ENCODE measurements around the gene CRYBB2.
"Not testable (repeated sequence)": the region's sequence is repeated elsewhere in the genome, so short reads cannot be mapped to it uniquely, and the experiment has no call there.

The CRYBB2 gene

GRCh38 chr22:25267567-25267966 lies 48.1 kb downstream of the CRYBB2 start:
- WGBS (ENCODE audit: insufficient coverage) = 92% methylated on average over 3 of the region's 4 CpGs

GRCh38 chr22:25268902-25269301 lies 49.5 kb downstream of the CRYBB2 start:
- H3K36me3 ChIP-seq (ENCODE audit: control insufficient read depth in 4 of 4, insufficient read depth in 4 of 4, low read length in 3 of 4); H3K4me1 ChIP-seq (ENCODE audit: control extremely low read depth in 1 of 4, control insufficient read depth in 4 of 4, insufficient read depth in 4 of 4, low read length in 3 of 4); POLR2A ChIA-PET; CTCF ChIA-PET; DNase-seq; H3K27me3 ChIP-seq (replicated peaks in 2 of 5; ENCODE audit: control insufficient read depth in 4 of 5, insufficient read depth in 5 of 5, low read length in 4 of 5); H3K4me3 ChIP-seq (ENCODE audit: control insufficient read depth in 1 of 7, extremely low read depth in 1 of 7, insufficient read depth in 4 of 7, low read depth in 2 of 7, low read length in 6 of 7); H3K27ac ChIP-seq (ENCODE audit: insufficient read depth in 1 of 2, low read depth in 1 of 2, low read length in 2 of 2, poor library complexity in 1 of 2, severe bottlenecking in 2 of 2): not testable (repeated sequence)
- no CpG with 5 or more reads among the region's 1 CpG for WGBS (ENCODE audit: insufficient coverage)
- peaks cover 0 to 12% (median 5%) of the 10 kb centered on the region in 5 experiments for H3K9me3 ChIP-seq (ENCODE audit: control extremely low read depth in 1 of 5, control insufficient read depth in 4 of 5, insufficient read depth in 2 of 5, low read depth in 1 of 5, low read length in 4 of 5)

More at GRCh38 chr22:25267567-25267966, 48.1 kb downstream of the CRYBB2 start:
- H3K36me3 ChIP-seq (ENCODE audit: control insufficient read depth in 4 of 4, insufficient read depth in 4 of 4, low read length in 3 of 4); H3K4me1 ChIP-seq (ENCODE audit: control extremely low read depth in 1 of 4, control insufficient read depth in 4 of 4, insufficient read depth in 4 of 4, low read length in 3 of 4); CTCF ChIA-PET; POLR2A ChIA-PET; H3K27ac ChIP-seq (ENCODE audit: insufficient read depth in 1 of 2, low read depth in 1 of 2, low read length in 2 of 2, poor library complexity in 1 of 2, severe bottlenecking in 2 of 2); H3K27me3 ChIP-seq (replicated peaks in 2 of 5; ENCODE audit: control insufficient read depth in 4 of 5, insufficient read depth in 5 of 5, low read length in 4 of 5); H3K4me3 ChIP-seq (ENCODE audit: control insufficient read depth in 1 of 7, extremely low read depth in 1 of 7, insufficient read depth in 4 of 7, low read depth in 2 of 7, low read length in 6 of 7); DNase-seq: not testable (repeated sequence)
- peaks cover 0 to 12% (median 5%) of the 10 kb centered on the region in 5 experiments for H3K9me3 ChIP-seq (ENCODE audit: control extremely low read depth in 1 of 5, control insufficient read depth in 4 of 5, insufficient read depth in 2 of 5, low read depth in 1 of 5, low read length in 4 of 5)

- POLR2A ChIA-PET; H3K27ac ChIP-seq (ENCODE audit: insufficient read depth in 1 of 2, low read depth in 1 of 2, low read length in 2 of 2, poor library complexity in 1 of 2, severe bottlenecking in 2 of 2); H3K4me1 ChIP-seq (ENCODE audit: control extremely low read depth in 1 of 4, control insufficient read depth in 4 of 4, insufficient read depth in 4 of 4, low read length in 3 of 4); H3K4me3 ChIP-seq (ENCODE audit: control insufficient read depth in 1 of 7, extremely low read depth in 1 of 7, insufficient read depth in 4 of 7, low read depth in 2 of 7, low read length in 6 of 7); DNase-seq; H3K27me3 ChIP-seq (replicated peaks in 2 of 5; ENCODE audit: control insufficient read depth in 4 of 5, insufficient read depth in 5 of 5, low read length in 4 of 5); H3K36me3 ChIP-seq (ENCODE audit: control insufficient read depth in 4 of 4, insufficient read depth in 4 of 4, low read length in 3 of 4); CTCF ChIA-PET: not testable (repeated sequence)
- peaks cover 0 to 11% (median 5%) of the 10 kb centered on the region in 5 experiments for H3K9me3 ChIP-seq (ENCODE audit: control extremely low read depth in 1 of 5, control insufficient read depth in 4 of 5, insufficient read depth in 2 of 5, low read depth in 1 of 5, low read length in 4 of 5)
- no CpG with 5 or more reads among the region's 2 CpGs for WGBS (ENCODE audit: insufficient coverage)
Observed at GRCh38 chr22:25270061-25270460, 50.6 kb downstream of the CRYBB2 start.

- H3K36me3 ChIP-seq (ENCODE audit: control insufficient read depth in 4 of 4, insufficient read depth in 4 of 4, low read length in 3 of 4); H3K4me1 ChIP-seq (ENCODE audit: control extremely low read depth in 1 of 4, control insufficient read depth in 4 of 4, insufficient read depth in 4 of 4, low read length in 3 of 4); POLR2A ChIA-PET; DNase-seq; H3K4me3 ChIP-seq (ENCODE audit: control insufficient read depth in 1 of 7, extremely low read depth in 1 of 7, insufficient read depth in 4 of 7, low read depth in 2 of 7, low read length in 6 of 7); H3K9me3 ChIP-seq (ENCODE audit: control extremely low read depth in 1 of 5, control insufficient read depth in 4 of 5, insufficient read depth in 2 of 5, low read depth in 1 of 5, low read length in 4 of 5); CTCF ChIA-PET; H3K27me3 ChIP-seq (replicated peaks in 2 of 5; ENCODE audit: control insufficient read depth in 4 of 5, insufficient read depth in 5 of 5, low read length in 4 of 5); H3K27ac ChIP-seq (ENCODE audit: insufficient read depth in 1 of 2, low read depth in 1 of 2, low read length in 2 of 2, poor library complexity in 1 of 2, severe bottlenecking in 2 of 2): not testable (repeated sequence)
- 80% methylated on average over 1 of the region's 4 CpGs for WGBS (ENCODE audit: insufficient coverage)
Observed at GRCh38 chr22:25273231-25273630, 53.8 kb downstream of the CRYBB2 start.

- H3K4me1 ChIP-seq (ENCODE audit: control extremely low read depth in 1 of 4, control insufficient read depth in 4 of 4, insufficient read depth in 4 of 4, low read length in 3 of 4); POLR2A ChIA-PET: not testable (repeated sequence)
Observed at GRCh38 chr22:25273928-25274327, 54.5 kb downstream of the CRYBB2 start.

GRCh38 chr22:25280118-25280517 lies 60.7 kb downstream of the CRYBB2 start:
- CTCF ChIA-PET; H3K27ac ChIP-seq (ENCODE audit: insufficient read depth in 1 of 2, low read depth in 1 of 2, low read length in 2 of 2, poor library complexity in 1 of 2, severe bottlenecking in 2 of 2); H3K36me3 ChIP-seq (ENCODE audit: control insufficient read depth in 4 of 4, insufficient read depth in 4 of 4, low read length in 3 of 4); POLR2A ChIA-PET; H3K9me3 ChIP-seq (ENCODE audit: control extremely low read depth in 1 of 5, control insufficient read depth in 4 of 5, insufficient read depth in 2 of 5, low read depth in 1 of 5, low read length in 4 of 5); H3K4me3 ChIP-seq (ENCODE audit: control insufficient read depth in 1 of 7, extremely low read depth in 1 of 7, insufficient read depth in 4 of 7, low read depth in 2 of 7, low read length in 6 of 7); DNase-seq: not testable (repeated sequence)
- WGBS (ENCODE audit: insufficient coverage) = no CpG with 5 or more reads among the region's 2 CpGs
- peaks cover 0 to 14% (median 9%) of the 10 kb centered on the region in 4 experiments for H3K4me1 ChIP-seq (ENCODE audit: control extremely low read depth in 1 of 4, control insufficient read depth in 4 of 4, insufficient read depth in 4 of 4, low read length in 3 of 4)
- H3K27me3 ChIP-seq (replicated peaks in 2 of 5; ENCODE audit: control insufficient read depth in 4 of 5, insufficient read depth in 5 of 5, low read length in 4 of 5) = peaks cover 13 to 62% (median 27%) of the 10 kb centered on the region in 5 experiments

More at GRCh38 chr22:25273928-25274327, 54.5 kb downstream of the CRYBB2 start:
- H3K27ac ChIP-seq (ENCODE audit: insufficient read depth in 1 of 2, low read depth in 1 of 2, low read length in 2 of 2, poor library complexity in 1 of 2, severe bottlenecking in 2 of 2); DNase-seq; H3K9me3 ChIP-seq (ENCODE audit: control extremely low read depth in 1 of 5, control insufficient read depth in 4 of 5, insufficient read depth in 2 of 5, low read depth in 1 of 5, low read length in 4 of 5); H3K36me3 ChIP-seq (ENCODE audit: control insufficient read depth in 4 of 4, insufficient read depth in 4 of 4, low read length in 3 of 4); CTCF ChIA-PET; H3K4me3 ChIP-seq (ENCODE audit: control insufficient read depth in 1 of 7, extremely low read depth in 1 of 7, insufficient read depth in 4 of 7, low read depth in 2 of 7, low read length in 6 of 7); H3K27me3 ChIP-seq (replicated peaks in 2 of 5; ENCODE audit: control insufficient read depth in 4 of 5, insufficient read depth in 5 of 5, low read length in 4 of 5): not testable (repeated sequence)
- WGBS (ENCODE audit: insufficient coverage) = 83% methylated on average over 1 of the region's 3 CpGs

Data from common myeloid progenitor, CD34-positive (primary cell).